SK-N-SH (cell line): ENCODE results near the gene NCAPD3. TPM values are rescaled to one million over a fixed set of nuclear protein-coding genes. Genes with fewer than 3 reads are reported as not detected.

ENCODE experiments used
- CTCF ChIA-PET: fragments of 300-600, 350-600 bp; formaldehyde crosslinking; extraction: SDS; loops from one replicate; lab custom pipeline; 2021; lab: Yijun Ruan, JAX
- POLR2A ChIA-PET: fragments of 350-600 bp; sonication (Branson Sonifier 250); formaldehyde crosslinking; extraction: SDS; loops from one replicate; lab custom pipeline; 2020; ENCODE audit warnings: antibody characterized with exemption, inconsistent platforms; lab: Yijun Ruan, JAX
- DNase-seq: peaks from one replicate; pipeline ENCODE4 v3.0.0; 2012
- H2AFZ ChIP-seq: fragments of 200-600 bp; sonication (generic); 2 replicates; pipeline ENCODE4 v1.8.1; 2016; ENCODE audit warnings: antibody characterized with exemption, mild to moderate bottlenecking, low read depth
- H3F3A ChIP-seq: fragments of 200-600 bp; sonication (generic); replicated peaks from 2 replicates; pipeline ENCODE3; 2016; ENCODE audit warnings: antibody characterized with exemption, mild to moderate bottlenecking; ENCODE audit not compliant: insufficient read depth
- H3K27ac ChIP-seq, 2 experiments: fragments of 200-500 bp in 1 of 2; fragments of 200-600 bp in 1 of 2; sonication (Bioruptor generic) in 1 of 2; sonication (generic), shearing (Covaris generic) in 1 of 2; 2 replicates each; pipeline versions ENCODE4 v1.5.1 to v1.6.1; 2014 to 2016; ENCODE audit warnings: low read depth in 2 of 2, inconsistent platforms in 1 of 2, low read length in 1 of 2, mild to moderate bottlenecking in 1 of 2, mixed read lengths in 1 of 2
- H3K27me3 ChIP-seq: fragments of 200-600 bp; sonication (generic), shearing (Covaris generic); 2 replicates; pipeline ENCODE4 v1.6.1; 2016; ENCODE audit warnings: mixed run types; ENCODE audit not compliant: insufficient read depth
- H3K36me3 ChIP-seq, 2 experiments: fragments of 200-500 bp in 1 of 2; fragments of 200-600 bp in 1 of 2; sonication (Bioruptor generic) in 1 of 2; sonication (generic) in 1 of 2; replicated peaks in 1 of 2; 2 replicates each; pipeline versions ENCODE3 to v1.5.1; 2014 to 2016; ENCODE audit warnings: low read length in 1 of 2, mild to moderate bottlenecking in 1 of 2; ENCODE audit not compliant: insufficient read depth in 2 of 2, control insufficient read depth in 1 of 2
- H3K4me1 ChIP-seq, 2 experiments: fragments of 200-500 bp in 1 of 2; fragments of 200-600 bp in 1 of 2; sonication (Bioruptor generic) in 1 of 2; sonication (generic), shearing (Covaris generic) in 1 of 2; 2 replicates each; pipeline versions ENCODE4 v1.5.1 to v1.6.1; 2014 to 2016; ENCODE audit warnings: low read depth in 1 of 2, low read length in 1 of 2, mixed run types in 1 of 2; ENCODE audit not compliant: insufficient read depth in 2 of 2, control insufficient read depth in 1 of 2
- H3K4me2 ChIP-seq: fragments of 200-600 bp; sonication (generic), shearing (Covaris generic); 2 replicates; pipeline ENCODE4 v1.6.1; 2017; ENCODE audit warnings: mixed run types
- H3K4me3 ChIP-seq, 2 experiments: fragments of 200-500 bp in 1 of 2; fragments of 200-600 bp in 1 of 2; sonication (Bioruptor generic) in 1 of 2; sonication (generic), shearing (Covaris generic) in 1 of 2; 2 replicates each; pipeline versions ENCODE4 v1.5.1 to v1.8.1; 2014 to 2016; ENCODE audit warnings: low read depth in 2 of 2, inconsistent platforms in 1 of 2, low read length in 1 of 2, mild to moderate bottlenecking in 1 of 2, mixed read lengths in 1 of 2, moderate library complexity in 1 of 2
- H3K79me2 ChIP-seq: fragments of 200-600 bp; sonication (generic); 2 replicates; pipeline ENCODE4 v1.8.1; 2017; ENCODE audit warnings: mild to moderate bottlenecking; ENCODE audit not compliant: insufficient read depth
- H3K9ac ChIP-seq: fragments of 200-600 bp; sonication (generic); 2 replicates; pipeline ENCODE4 v1.6.1; 2017; ENCODE audit warnings: mixed run types
- H3K9me2 ChIP-seq: fragments of 200-600 bp; sonication (generic); 2 replicates; pipeline ENCODE4 v1.6.1; 2017; ENCODE audit warnings: mixed run types
- H3K9me3 ChIP-seq: fragments of 200-600 bp; sonication (generic); 2 replicates; pipeline ENCODE4 v1.6.1; 2017; ENCODE audit warnings: mixed run types, mild to moderate bottlenecking, moderate library complexity
- H4K20me1 ChIP-seq: fragments of 200-600 bp; sonication (generic); 2 replicates; pipeline ENCODE4 v1.6.1; 2017; ENCODE audit warnings: mild to moderate bottlenecking, mixed run types; ENCODE audit not compliant: insufficient read depth
- CTCF ChIP-seq: fragments of 200-600 bp; sonication (generic); IDR thresholded peaks from 2 replicates; pipeline ENCODE4 v1.6.1; 2017; ENCODE audit warnings: antibody characterized with exemption, mild to moderate bottlenecking, moderate library complexity
- ELF1 ChIP-seq: IDR thresholded peaks from 2 replicates; pipeline ENCODE4 v1.4.0; 2012
- FOXJ3 ChIP-seq: sonication (generic); formaldehyde crosslinking; IDR thresholded peaks from 2 replicates; pipeline ENCODE4 v1.5.1; 2020; ENCODE audit warnings: mild to moderate bottlenecking, missing genetic modification reagents
- GABPA ChIP-seq: IDR thresholded peaks from 2 replicates; pipeline ENCODE4 v1.4.0; 2012; ENCODE audit warnings: low read depth, mild to moderate bottlenecking
- GATA2 ChIP-seq: sonication (generic); formaldehyde crosslinking; IDR thresholded peaks from 2 replicates; pipeline ENCODE4 v1.5.0; 2020; ENCODE audit warnings: mild to moderate bottlenecking, missing genetic modification reagents
- MEF2A ChIP-seq: IDR thresholded peaks from 2 replicates; pipeline ENCODE4 v1.4.0; 2012; ENCODE audit warnings: low read depth, borderline replicate concordance
- MXI1 ChIP-seq: IDR thresholded peaks from 2 replicates; pipeline ENCODE4 v1.6.1; 2012; ENCODE audit warnings: mild to moderate bottlenecking, low read depth, low read length, improper control_type of control experiment
- NFIC ChIP-seq: IDR thresholded peaks from 2 replicates; pipeline ENCODE4 v1.4.0; 2012; ENCODE audit warnings: borderline replicate concordance
- NRF1 ChIP-seq: IDR thresholded peaks from 2 replicates; pipeline ENCODE4 v1.6.1; 2012; ENCODE audit warnings: low read depth, mild to moderate bottlenecking, low read length
- POLR2AphosphoS5 ChIP-seq: IDR thresholded peaks from 2 replicates; pipeline ENCODE4 v1.6.1; 2012; ENCODE audit warnings: low read depth, low read length
- RAD21 ChIP-seq: IDR thresholded peaks from 2 replicates; pipeline ENCODE4 v1.6.1; 2012; ENCODE audit warnings: mild to moderate bottlenecking, low read length
- RCOR1 ChIP-seq: fragments of 150-350 bp; IDR thresholded peaks from 2 replicates; pipeline ENCODE4 v1.6.1; 2017; ENCODE audit warnings: antibody characterized with exemption, low read length
- RFX5 ChIP-seq: IDR thresholded peaks from 2 replicates; pipeline ENCODE4 v1.6.1; 2012; ENCODE audit warnings: mild to moderate bottlenecking, improper control_type of control experiment, low read length
- RXRA ChIP-seq: IDR thresholded peaks from 2 replicates; pipeline ENCODE4 v1.4.0; 2012; ENCODE audit warnings: low read depth, mild to moderate bottlenecking, borderline replicate concordance
- SIN3A ChIP-seq: IDR thresholded peaks from 2 replicates; pipeline ENCODE4 v1.6.1; 2012; ENCODE audit warnings: low read depth, mild to moderate bottlenecking, low read length, moderate library complexity, borderline replicate concordance
- TAF1 ChIP-seq: IDR thresholded peaks from 2 replicates; pipeline ENCODE4 v1.6.1; 2012; ENCODE audit warnings: low read depth, mild to moderate bottlenecking, low read length, moderate library complexity, borderline replicate concordance
- TCF12 ChIP-seq: IDR thresholded peaks from 2 replicates; pipeline ENCODE4 v1.4.0; 2012
- YY1 ChIP-seq: IDR thresholded peaks from 2 replicates; pipeline ENCODE4 v1.4.0; 2012; ENCODE audit warnings: low read depth, mild to moderate bottlenecking
- ZBTB33 ChIP-seq: IDR thresholded peaks from 2 replicates; pipeline ENCODE4 v1.4.0; 2012; ENCODE audit warnings: low read depth, borderline replicate concordance
- WGBS: methylation state at CpG from one replicate; pipeline ENCODE4 v1.1.6; 2017; ENCODE audit warnings: low lambda C conversion rate; 5-methylcytosine and 5-hydroxymethylcytosine counted together
- polyA plus RNA-seq, 3 experiments: library from polyadenylated mRNA; depleted of rRNA; stranded (reverse); fragments of >200 nt; gene quantifications; 2 replicates each; pipeline ENCODE4 v1.2.3, GENCODE V29; 2012

NCAPD3 gene
- polyA plus RNA-seq, 1 of the 3 experiments (the other 2 are of a cell fraction), result 19.5 TPM

- CTCF ChIA-PET, result interaction anchor here (1.7 to 1.8 kb wide), 2 partner anchors 26 to 63 kb away, joined by 5 to 6 read pairs; no protein-coding TSS in a partner anchor
- H4K20me1 ChIP-seq, result no peaks in the 10 kb centered on the region
- no peaks in the 10 kb centered on the region for H3K9me2 ChIP-seq
- POLR2A ChIA-PET, result no interaction called here
- DNase-seq, result no peak
- H3K27ac ChIP-seq, result no peak overlapping the region; a peak in 1 of 4 replicates
- H3K79me2 ChIP-seq, result no peaks in the 10 kb centered on the region
- 91% methylated on average over 4 of the region's 4 CpGs for WGBS
- H3K4me2 ChIP-seq, result no peak overlapping the region
- no peak overlapping the region for H2AFZ ChIP-seq
- TF ChIP-seq MEF2A, result peak; percentile 50; the same call in 1 of the 2 replicates
- TF ChIP-seq RAD21, result no peak
- no peaks in the 10 kb centered on the region for H3F3A ChIP-seq
- H3K9ac ChIP-seq, result no peak overlapping the region
- no peaks in the 10 kb centered on the region for H3K27me3 ChIP-seq
- H3K36me3 ChIP-seq, result peaks cover 32 to 73% of the 10 kb centered on the region in 2 experiments
- no peak overlapping the region for H3K4me3 ChIP-seq
- H3K9me3 ChIP-seq, result no peaks in the 10 kb centered on the region
- H3K4me1 ChIP-seq, result no peaks in the 10 kb centered on the region
Observed at GRCh38 chr11:134181707-134182106, 42.1 kb downstream of the NCAPD3 start.

GRCh38 chr11:134178032-134178674 is 45.6 kb downstream of the NCAPD3 start:
- Histone ChIP-seq H4K20me1 (no peaks in the 10 kb centered on the region), H3K79me2 (no peaks in the 10 kb centered on the region), H3K4me3 (no peak overlapping the region), H3K9me3 (no peaks in the 10 kb centered on the region), H3K36me3 (peaks cover 33 to 79% of the 10 kb centered on the region in 2 experiments), H3K27me3 (no peaks in the 10 kb centered on the region), H3K9ac (no peak overlapping the region), H3K9me2 (no peaks in the 10 kb centered on the region), H3F3A (no peaks in the 10 kb centered on the region), H3K27ac (no peak overlapping the region), H3K4me1 (no peaks in the 10 kb centered on the region), H3K4me2 (no peak overlapping the region), H2AFZ (no peak overlapping the region)
- no peak for DNase-seq
- CTCF ChIA-PET, result no interaction called here
- POLR2A ChIA-PET, result no interaction called here
- WGBS, result 87% methylated on average over 4 of the region's 5 CpGs
- TF ChIP-seq NRF1, result no peak
- no peak for TF ChIP-seq TAF1
- no peak for TF ChIP-seq POLR2AphosphoS5
- TF ChIP-seq NFIC, result no peak
- no peak for TF ChIP-seq RFX5
- TF ChIP-seq ZBTB33, result no peak
- TF ChIP-seq MXI1, result no peak
- no peak for TF ChIP-seq CTCF
- no peak for TF ChIP-seq RXRA
- no peak for TF ChIP-seq RCOR1
- no peak for TF ChIP-seq ELF1
- TF ChIP-seq GATA2 (CRISPR knock-in tag), result no peak
- no peak for TF ChIP-seq YY1
- TF ChIP-seq TCF12, result no peak
- TF ChIP-seq SIN3A, result no peak
- no peak for TF ChIP-seq GABPA
- no peak for TF ChIP-seq RAD21
- TF ChIP-seq FOXJ3 (CRISPR knock-in tag), result no peak
